ENCODE data around the gene TMC5. TPM values are rescaled to one million over a fixed set of nuclear protein-coding genes. Genes with fewer than 3 reads are reported as not detected.
"Not testable (repeated sequence)": the region's sequence is repeated elsewhere in the genome, so short reads cannot be mapped to it uniquely, and the experiment has no call there.

The TMC5 gene
- total and polyA plus RNA-seq, 7 donors = 0.01 to 0.04 TPM; not detected in 5

- WGBS, 3 donors = 9 to 15% (median 11%) methylated on average over 5 of the region's 5 CpGs
- Histone ChIP-seq H3K9me3 (peaks cover 4% of the 10 kb centered on the region), H3K4me3 (no peak overlapping the region), H3K4me1 (no peaks in the 10 kb centered on the region), H3K27me3 (ENCODE audit: insufficient read depth in 3 of 3, low read length in 2 of 3) (no peaks in the 10 kb centered on the region), H3K27ac (no peak overlapping the region), H3K36me3 (ENCODE audit: insufficient read depth in 1 of 2, low read depth in 1 of 2) (no peaks in the 10 kb centered on the region)
- no peak for TF ChIP-seq CTCF (IDR thresholded peaks at IDR 0.05)
- no peak for ATAC-seq
- DNase-seq = no peak
- intact Hi-C loops (cut with DNase I) = no loop called here
Observed at GRCh38 chr16:19389246-19389645, 28.4 kb upstream of the TMC5 start.

- DNase-seq; H3K4me1 ChIP-seq; H3K27me3 ChIP-seq (ENCODE audit: insufficient read depth in 3 of 3, low read length in 2 of 3); H3K27ac ChIP-seq; intact Hi-C loops (cut with DNase I); ATAC-seq; H3K4me3 ChIP-seq; H3K36me3 ChIP-seq (ENCODE audit: insufficient read depth in 1 of 2, low read depth in 1 of 2); H3K9me3 ChIP-seq: not testable (repeated sequence)
- WGBS, 3 donors = 78 to 84% (median 80%) methylated on average over 6 of the region's 6 CpGs
Observed at GRCh38 chr16:19391185-19391776, 26.4 kb upstream of the TMC5 start.

GRCh38 chr16:19392352-19392751 lies 25.3 kb upstream of the TMC5 start:
- ATAC-seq (no peak), DNase-seq (no peak)
- H3K27me3 ChIP-seq (ENCODE audit: insufficient read depth in 3 of 3, low read length in 2 of 3) = no peaks in the 10 kb centered on the region
- TF ChIP-seq CTCF (IDR thresholded peaks at IDR 0.05) = no peak
- intact Hi-C loops (cut with DNase I) = no loop called here
- no peaks in the 10 kb centered on the region for H3K4me1 ChIP-seq
- WGBS, 3 donors = 80 to 82% (median 81%) methylated on average over 2 of the region's 2 CpGs
- no peaks in the 10 kb centered on the region for H3K36me3 ChIP-seq (ENCODE audit: insufficient read depth in 1 of 2, low read depth in 1 of 2)
- no peak overlapping the region for H3K27ac ChIP-seq
- no peak overlapping the region for H3K4me3 ChIP-seq
- no peaks in the 10 kb centered on the region for H3K9me3 ChIP-seq

GRCh38 chr16:19393226-19394111 lies 24.2 kb upstream of the TMC5 start:
- no peak overlapping the region for H3K27ac ChIP-seq
- intact Hi-C loops (cut with DNase I) = no loop called here
- 53 to 60% (median 56%) methylated on average over 13 of the region's 13 CpGs for whole genome bisulfite sequencing, 3 donors
- no peaks in the 10 kb centered on the region for H3K9me3 ChIP-seq
- DNase-seq (no peak), ATAC-seq (no peak)
- no peaks in the 10 kb centered on the region for H3K4me1 ChIP-seq
- no peak for TF ChIP-seq CTCF (IDR thresholded peaks at IDR 0.05)
- no peaks in the 10 kb centered on the region for H3K36me3 ChIP-seq (ENCODE audit: insufficient read depth in 1 of 2, low read depth in 1 of 2)
- no peaks in the 10 kb centered on the region for H3K27me3 ChIP-seq (ENCODE audit: insufficient read depth in 3 of 3, low read length in 2 of 3)
- no peak overlapping the region for H3K4me3 ChIP-seq

- intact Hi-C loops (cut with DNase I) = not testable (repeated sequence)
- 77 to 79% (median 78%) methylated on average over 4 of the region's 4 CpGs for WGBS, 3 donors
Observed at GRCh38 chr16:19395646-19396267, 21.9 kb upstream of the TMC5 start.

More at GRCh38 chr16:19395646-19396267, 21.9 kb upstream of the TMC5 start:
- H3K36me3 ChIP-seq (ENCODE audit: insufficient read depth in 1 of 2, low read depth in 1 of 2); H3K9me3 ChIP-seq; H3K4me3 ChIP-seq; ATAC-seq; H3K27ac ChIP-seq; H3K27me3 ChIP-seq (ENCODE audit: insufficient read depth in 3 of 3, low read length in 2 of 3); H3K4me1 ChIP-seq; DNase-seq: not testable (repeated sequence)
